ENCODE data around the gene ROBO3.

ROBO3 gene

DNA sequence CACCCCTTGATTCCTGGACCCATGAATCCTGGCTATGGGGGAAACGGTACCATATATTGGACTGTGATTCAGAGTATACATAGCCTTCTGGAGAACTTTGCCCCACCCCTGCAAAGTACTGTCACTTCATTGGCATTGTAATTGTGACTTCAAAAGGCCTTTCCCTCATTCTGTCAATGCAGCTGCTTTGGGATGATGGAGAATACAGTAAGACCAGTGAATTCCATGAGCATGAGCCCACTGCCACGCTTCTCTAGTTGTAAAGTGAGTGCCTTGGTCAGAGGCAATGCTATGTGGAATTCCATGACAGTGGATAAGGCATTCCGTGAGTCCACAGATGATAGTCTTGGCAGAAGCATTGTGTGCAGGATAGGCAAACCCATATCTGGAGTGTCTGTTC lies 39.4 kb upstream of the ROBO3 start:
- H3K4me3 ChIP-seq (ENCODE audit: low read depth, low read length): no peak overlapping the region
- TF ChIP-seq, protein P1, sequence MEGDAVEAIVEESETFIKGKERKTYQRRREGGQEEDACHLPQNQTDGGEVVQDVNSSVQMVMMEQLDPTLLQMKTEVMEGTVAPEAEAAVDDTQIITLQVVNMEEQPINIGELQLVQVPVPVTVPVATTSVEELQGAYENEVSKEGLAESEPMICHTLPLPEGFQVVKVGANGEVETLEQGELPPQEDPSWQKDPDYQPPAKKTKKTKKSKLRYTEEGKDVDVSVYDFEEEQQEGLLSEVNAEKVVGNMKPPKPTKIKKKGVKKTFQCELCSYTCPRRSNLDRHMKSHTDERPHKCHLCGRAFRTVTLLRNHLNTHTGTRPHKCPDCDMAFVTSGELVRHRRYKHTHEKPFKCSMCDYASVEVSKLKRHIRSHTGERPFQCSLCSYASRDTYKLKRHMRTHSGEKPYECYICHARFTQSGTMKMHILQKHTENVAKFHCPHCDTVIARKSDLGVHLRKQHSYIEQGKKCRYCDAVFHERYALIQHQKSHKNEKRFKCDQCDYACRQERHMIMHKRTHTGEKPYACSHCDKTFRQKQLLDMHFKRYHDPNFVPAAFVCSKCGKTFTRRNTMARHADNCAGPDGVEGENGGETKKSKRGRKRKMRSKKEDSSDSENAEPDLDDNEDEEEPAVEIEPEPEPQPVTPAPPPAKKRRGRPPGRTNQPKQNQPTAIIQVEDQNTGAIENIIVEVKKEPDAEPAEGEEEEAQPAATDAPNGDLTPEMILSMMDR (IDR thresholded peaks at IDR 0.05; ENCODE audit: low read depth, low read length): no peak
- H3K27me3 ChIP-seq (ENCODE audit: insufficient read depth, low read depth, severe bottlenecking): no peaks in the 10 kb centered on the region
- H3K9me3 ChIP-seq (ENCODE audit: severe bottlenecking): no peaks in the 10 kb centered on the region
- DNase-seq: no peak
- H3K27ac ChIP-seq: no peak overlapping the region
- no peaks in the 10 kb centered on the region for H3K36me3 ChIP-seq

DNA sequence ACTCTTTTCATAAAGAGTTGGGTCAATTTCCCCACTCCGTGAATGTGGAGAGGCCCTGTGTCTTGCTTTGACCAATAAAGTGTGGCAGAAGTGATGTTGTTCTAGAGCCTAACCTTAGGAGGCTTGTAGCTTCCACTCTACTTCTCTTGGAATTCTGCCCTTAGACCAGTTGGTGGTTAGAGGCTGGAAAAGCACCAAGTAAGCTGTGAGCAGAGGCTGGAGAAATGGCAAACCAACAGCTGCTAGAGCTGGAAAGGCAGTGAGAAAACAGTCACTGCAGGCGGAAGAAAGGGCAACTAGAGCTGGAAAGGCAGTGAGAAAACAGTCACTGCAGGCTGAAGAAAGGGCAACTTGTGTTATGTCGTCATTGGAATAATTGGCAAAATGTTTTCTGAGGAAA lies 35.2 kb upstream of the ROBO3 start:
- DNase-seq: no peak

DNA sequence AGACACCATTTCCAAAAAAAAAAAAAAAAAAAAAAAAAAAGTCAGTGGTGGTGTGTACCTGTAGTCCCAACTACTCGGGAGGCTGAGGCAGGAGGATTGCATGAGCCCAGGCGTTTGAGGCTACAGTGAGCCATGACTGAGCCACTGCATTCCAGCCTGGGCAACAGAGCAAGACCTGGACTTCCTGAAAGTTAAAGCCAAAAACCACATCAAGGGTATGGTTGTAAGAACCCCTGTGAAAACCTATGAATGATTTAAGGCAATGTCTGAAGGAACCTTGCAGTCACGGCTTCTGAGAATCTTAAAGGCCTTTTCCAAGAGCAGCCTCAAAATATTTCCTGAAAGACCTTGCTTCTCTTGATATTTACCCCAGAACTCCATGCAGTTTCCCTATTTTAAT lies 34.5 kb upstream of the ROBO3 start:
- Histone ChIP-seq H3K4me3 (ENCODE audit: low read depth, low read length) (no peak overlapping the region), H3K27me3 (ENCODE audit: insufficient read depth, low read depth, severe bottlenecking) (no peaks in the 10 kb centered on the region), H3K27ac (no peak overlapping the region), H3K36me3 (no peaks in the 10 kb centered on the region), H3K9me3 (ENCODE audit: severe bottlenecking) (no peaks in the 10 kb centered on the region)
- no peak for DNase-seq
- TF ChIP-seq, protein P1 (IDR thresholded peaks at IDR 0.05; ENCODE audit: low read depth, low read length): no peak

More for the DNA sequence above, 35.2 kb upstream of the ROBO3 start:
- TF ChIP-seq, protein P1 (IDR thresholded peaks at IDR 0.05; ENCODE audit: low read depth, low read length): no peak
- H3K27ac ChIP-seq: no peak overlapping the region
- no peak overlapping the region for H3K4me3 ChIP-seq (ENCODE audit: low read depth, low read length)
- H3K9me3 ChIP-seq (ENCODE audit: severe bottlenecking): no peaks in the 10 kb centered on the region
- H3K36me3 ChIP-seq: no peaks in the 10 kb centered on the region
- H3K27me3 ChIP-seq (ENCODE audit: insufficient read depth, low read depth, severe bottlenecking): no peaks in the 10 kb centered on the region

DNA sequence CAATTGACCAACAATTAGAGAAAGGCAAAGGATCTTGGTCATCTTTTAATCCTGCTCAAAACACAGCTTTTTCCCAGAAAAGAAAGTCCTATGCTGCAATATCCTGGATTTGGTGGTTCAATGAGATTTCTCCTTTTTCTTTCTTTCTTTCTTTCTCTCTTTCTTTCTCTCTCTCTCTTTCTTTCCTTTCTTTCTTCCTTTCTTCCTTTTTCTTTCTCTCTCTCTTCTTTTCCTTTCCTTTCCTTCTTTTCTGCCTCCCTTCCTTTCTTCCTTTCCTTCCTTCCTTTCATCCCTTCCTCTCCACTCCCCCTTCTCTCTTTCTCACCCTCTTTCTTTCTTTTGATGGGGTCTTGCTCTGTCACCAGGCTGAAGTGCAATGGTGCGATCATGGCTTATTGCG lies 33.3 kb upstream of the ROBO3 start:
- TF ChIP-seq, protein P1 (IDR thresholded peaks at IDR 0.05; ENCODE audit: low read depth, low read length): no peak
- Histone ChIP-seq H3K27me3 (ENCODE audit: insufficient read depth, low read depth, severe bottlenecking) (no peaks in the 10 kb centered on the region), H3K27ac (no peak overlapping the region), H3K36me3 (no peaks in the 10 kb centered on the region), H3K9me3 (ENCODE audit: severe bottlenecking) (no peaks in the 10 kb centered on the region), H3K4me3 (ENCODE audit: low read depth, low read length) (no peak overlapping the region)
- DNase-seq: no peak

DNA sequence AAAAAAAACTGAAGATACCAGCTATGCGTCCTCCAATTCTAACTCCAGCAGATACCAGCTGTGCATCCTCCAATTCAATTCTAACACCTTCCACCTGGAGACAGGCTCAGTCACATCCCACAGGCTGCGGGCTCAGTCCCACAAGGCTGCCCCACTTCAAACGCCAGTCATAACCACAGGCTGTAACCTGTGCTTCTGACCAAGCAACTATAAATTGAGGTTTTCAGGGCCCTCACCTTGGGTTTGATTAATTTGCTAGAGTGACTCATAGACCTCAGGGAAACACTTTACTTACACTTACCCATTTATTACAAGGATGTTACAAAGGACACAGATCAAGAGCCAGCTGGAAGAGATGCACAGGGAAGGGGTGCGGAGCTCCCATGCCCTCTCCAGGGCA lies 32.7 kb upstream of the ROBO3 start:
- no peak for DNase-seq
- H3K36me3 ChIP-seq: no peaks in the 10 kb centered on the region
- H3K27ac ChIP-seq: no peak overlapping the region
- H3K4me3 ChIP-seq (ENCODE audit: low read depth, low read length): no peak overlapping the region
- H3K27me3 ChIP-seq (ENCODE audit: insufficient read depth, low read depth, severe bottlenecking): no peaks in the 10 kb centered on the region
- TF ChIP-seq, protein P1 (IDR thresholded peaks at IDR 0.05; ENCODE audit: low read depth, low read length): no peak
- no peaks in the 10 kb centered on the region for H3K9me3 ChIP-seq (ENCODE audit: severe bottlenecking)

DNA sequence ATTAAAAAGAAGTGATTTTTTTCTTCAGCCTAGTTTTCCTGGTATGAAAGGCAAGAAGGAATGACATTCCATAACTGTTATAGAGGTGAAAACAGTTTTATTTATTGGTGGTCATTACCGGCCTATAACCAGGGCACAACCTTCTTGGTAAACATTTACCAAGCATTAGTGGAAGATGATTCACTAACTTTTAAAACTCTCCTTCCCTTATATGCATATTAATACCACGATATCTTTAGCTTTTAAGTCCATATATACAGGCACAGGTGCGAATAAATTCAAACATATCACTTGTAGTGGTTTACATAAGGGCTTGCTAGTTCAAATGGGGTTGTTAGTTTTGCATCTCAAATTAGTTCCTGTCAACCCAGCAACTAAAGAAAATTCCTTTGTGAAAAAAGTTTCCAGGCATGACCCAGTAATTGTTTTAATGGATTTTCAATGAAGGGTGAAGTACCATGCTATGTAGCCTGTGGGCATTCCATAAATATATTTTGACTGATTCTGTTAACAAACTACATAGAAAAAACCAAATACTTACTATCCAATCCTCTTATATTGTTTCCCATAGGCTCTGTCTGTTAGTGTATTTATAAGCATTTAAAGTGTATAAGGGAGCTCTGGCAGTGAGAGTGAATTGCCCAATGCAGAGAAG lies 30.6 kb upstream of the ROBO3 start:
- Histone ChIP-seq H3K27me3 (ENCODE audit: insufficient read depth, low read depth, severe bottlenecking) (no peaks in the 10 kb centered on the region), H3K9me3 (ENCODE audit: severe bottlenecking) (no peaks in the 10 kb centered on the region), H3K4me3 (ENCODE audit: low read depth, low read length) (no peak overlapping the region), H3K36me3 (no peaks in the 10 kb centered on the region), H3K27ac (no peak overlapping the region)
- DNase-seq: no peak
- TF ChIP-seq, protein P1 (IDR thresholded peaks at IDR 0.05; ENCODE audit: low read depth, low read length): no peak

Measured in WERI-Rb-1 (cell line).